SW480 (cell line): ENCODE data around the gene SLC16A5.

Source experiments
- DNase-seq: peaks from one replicate; pipeline ENCODE4 v3.0.0-alpha.2; 2016; ENCODE audit warnings: low spot score

The SLC16A5 gene

GRCh38 chr17:75086496-75087181, 1.1 kb upstream of the SLC16A5 start:
- peak; percentile 79 for DNase-seq

GRCh38 chr17:75087182-75087557, 584 bp upstream of the SLC16A5 start:
- DNase-seq, result no peak

DNA sequence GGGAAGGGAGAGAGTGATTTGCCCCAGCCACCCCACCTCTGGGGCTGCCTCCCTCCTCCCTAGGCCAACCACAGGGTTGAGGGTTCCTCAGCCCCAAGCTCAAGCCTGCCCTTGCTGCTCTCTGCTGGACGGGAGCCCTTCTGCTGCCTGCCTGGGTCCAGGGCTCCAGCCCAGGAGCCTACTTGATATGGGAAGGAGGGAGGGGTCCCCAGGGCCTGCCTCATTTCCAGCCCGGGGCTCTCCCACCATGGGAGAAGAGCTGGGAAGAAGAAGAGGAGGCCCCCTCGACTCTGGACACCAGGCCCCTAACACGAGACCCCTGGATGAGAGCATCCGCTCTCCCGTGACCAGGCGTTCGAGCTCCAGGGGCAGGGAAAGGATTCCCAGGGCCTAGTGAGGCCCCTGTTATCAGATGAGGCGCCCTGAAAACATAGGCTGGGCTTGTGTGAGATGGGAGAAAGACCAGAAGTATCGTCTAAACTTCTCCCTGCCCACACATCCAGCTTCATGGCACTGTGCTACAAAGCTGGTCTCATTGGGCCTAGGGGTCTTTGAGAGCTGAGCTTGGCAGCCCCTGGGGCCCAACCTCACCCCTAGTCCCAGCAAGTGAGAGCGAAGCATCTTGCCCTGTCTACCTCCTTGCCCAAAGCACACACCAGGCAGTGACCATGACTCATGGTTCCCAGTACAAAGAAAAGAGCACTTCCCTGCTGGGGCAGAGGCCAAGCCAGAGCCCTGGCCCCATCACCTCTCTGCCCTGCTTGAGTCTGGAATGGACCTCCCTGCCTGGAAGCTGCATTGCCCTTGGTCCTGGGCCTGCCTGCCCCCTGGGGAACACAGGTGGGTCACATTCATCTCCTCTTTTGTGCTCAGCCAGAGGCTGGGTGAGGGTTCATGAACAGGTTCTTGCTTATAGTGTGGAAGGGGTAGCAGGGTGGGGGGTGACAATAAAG, 987 bp downstream of the SLC16A5 start:
- DNase-seq, result peak; percentile 51

DNA sequence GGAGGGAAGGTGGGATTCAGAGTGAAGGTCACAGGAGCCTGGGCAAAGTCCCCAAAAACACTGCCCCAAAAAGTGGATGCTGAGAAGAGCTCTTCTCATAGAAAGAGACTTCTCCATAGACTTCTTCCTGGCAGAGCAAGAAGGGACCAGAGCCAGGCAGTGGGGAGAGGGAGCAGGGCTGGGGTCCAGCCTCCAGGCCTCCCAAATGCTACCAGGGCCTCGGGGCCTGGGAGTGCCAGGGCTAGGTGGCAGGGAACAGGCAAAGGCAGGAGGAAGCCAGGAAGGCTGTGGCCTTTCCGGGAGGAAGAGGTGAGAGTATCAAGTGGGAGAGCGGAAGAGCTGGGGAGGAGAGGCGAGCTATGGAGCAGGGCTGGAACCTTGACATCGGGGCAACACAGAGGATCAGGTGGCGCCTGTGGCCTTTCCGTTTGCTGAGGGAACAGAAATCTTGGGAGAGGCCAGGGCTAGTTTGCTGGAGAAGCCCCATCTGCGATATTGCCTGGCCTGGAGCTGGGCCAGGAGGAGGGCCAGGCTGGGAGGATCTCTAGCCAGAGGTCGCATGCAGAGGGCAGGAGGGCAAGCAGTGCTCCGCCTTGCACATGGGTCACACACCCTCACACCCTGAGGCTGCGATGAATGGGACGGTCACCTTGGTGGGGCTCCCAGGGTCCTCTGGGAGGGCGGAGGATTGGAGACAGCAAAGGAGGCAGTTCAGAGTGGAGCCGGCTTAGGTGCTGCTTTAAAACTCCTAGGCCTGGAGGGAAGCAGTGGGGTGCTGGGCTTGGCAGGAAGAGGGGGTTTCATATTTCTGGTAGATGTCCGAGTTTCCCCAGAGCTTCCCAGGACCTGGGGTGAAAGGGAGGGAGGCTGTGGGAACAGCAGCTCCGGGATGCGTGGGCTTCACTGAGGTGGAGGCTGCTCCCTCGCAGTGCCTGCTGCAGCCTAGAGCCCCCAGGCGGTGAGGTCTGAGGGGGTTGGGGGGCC, 3.4 kb downstream of the SLC16A5 start:
- DNase-seq, result no peak

- no peak for DNase-seq
These were observed 4.1 kb downstream of the SLC16A5 start for GRCh38 chr17:75091855-75092327.

GRCh38 chr17:75093548-75094158, 5.9 kb downstream of the SLC16A5 start:
- no peak for DNase-seq

DNA sequence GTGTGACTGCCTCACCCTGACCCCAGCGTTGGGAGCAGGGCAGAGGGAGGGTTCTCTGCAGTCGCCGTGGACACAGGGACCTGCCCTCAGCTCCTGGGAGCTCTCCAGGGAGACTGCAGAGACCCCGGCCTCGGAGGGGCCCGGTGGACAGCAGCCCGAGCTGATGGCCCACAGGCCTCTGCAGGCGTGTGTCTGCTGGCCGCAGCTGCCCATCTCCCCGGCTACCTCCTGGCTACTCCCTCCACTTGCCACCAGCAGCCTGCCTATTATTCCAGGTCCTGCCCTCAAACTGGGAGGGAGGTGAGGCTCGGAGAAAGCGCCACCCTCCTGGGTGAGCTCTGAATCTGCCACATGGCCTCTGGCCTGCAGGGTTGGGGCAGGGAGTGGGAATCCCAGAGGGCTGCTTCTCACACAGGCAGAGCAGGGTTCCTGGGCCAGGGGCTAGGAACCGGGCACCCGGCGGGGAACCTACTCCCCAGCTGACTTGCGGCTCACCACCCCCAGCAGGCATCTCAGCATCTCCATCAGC, 7.2 kb downstream of the SLC16A5 start:
- no peak for DNase-seq

DNA sequence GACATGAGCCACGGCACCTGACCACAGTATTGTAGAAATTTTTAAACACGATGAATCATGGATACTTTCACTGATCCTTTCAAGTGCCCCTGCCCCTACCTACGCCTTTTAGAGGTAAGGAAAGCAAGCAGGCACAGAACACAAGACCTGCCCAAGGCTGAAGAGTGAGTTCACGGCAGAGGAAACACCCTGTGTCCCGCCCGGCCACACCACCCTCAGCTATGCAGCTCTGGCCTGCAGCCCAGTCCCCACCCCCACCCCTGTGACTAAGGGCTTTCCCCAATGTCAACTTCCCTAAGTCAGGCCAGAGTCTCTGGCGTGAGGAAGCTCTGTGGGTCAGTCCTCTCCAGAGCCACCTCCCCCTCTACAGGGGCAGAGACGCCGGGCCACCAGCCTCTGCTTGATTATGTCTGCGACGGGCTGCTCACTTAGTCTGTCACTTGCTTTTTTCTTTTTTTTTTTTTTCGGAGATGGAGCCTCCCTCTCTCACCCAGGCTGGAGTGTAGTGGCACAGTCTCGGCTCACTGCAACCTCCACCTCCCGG, 8.4 kb downstream of the SLC16A5 start:
- DNase-seq, result peak; percentile 97

GRCh38 chr17:75097865-75098264, 10.1 kb downstream of the SLC16A5 start:
- DNase-seq, result no peak

- no peak for DNase-seq
These were observed 11.1 kb downstream of the SLC16A5 start for GRCh38 chr17:75098861-75099260.

GRCh38 chr17:75099881-75100595, 12.3 kb downstream of the SLC16A5 start:
- DNase-seq, result no peak

DNA sequence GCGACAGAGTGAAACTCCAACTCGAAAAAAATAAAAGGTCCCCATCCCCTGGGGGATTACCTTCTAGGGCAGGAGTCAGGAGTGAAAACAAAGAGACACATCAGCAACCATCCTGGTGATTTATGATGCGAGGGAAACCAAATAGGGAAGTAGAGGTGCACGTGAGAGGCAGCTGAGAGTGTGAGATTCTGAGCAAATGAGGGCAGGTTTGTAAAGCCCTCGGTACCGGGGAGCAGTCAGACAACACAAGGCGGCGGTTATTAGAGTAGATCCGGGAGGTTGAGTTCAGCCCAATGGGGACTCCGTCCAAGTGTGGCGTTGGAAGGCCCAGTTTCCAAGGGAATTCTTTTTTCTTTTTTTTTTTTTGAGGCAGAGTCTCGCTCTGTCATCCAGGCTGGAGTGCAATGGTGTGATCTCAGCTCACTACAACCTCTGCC, 14.6 kb downstream of the SLC16A5 start:
- no peak for DNase-seq

DNA sequence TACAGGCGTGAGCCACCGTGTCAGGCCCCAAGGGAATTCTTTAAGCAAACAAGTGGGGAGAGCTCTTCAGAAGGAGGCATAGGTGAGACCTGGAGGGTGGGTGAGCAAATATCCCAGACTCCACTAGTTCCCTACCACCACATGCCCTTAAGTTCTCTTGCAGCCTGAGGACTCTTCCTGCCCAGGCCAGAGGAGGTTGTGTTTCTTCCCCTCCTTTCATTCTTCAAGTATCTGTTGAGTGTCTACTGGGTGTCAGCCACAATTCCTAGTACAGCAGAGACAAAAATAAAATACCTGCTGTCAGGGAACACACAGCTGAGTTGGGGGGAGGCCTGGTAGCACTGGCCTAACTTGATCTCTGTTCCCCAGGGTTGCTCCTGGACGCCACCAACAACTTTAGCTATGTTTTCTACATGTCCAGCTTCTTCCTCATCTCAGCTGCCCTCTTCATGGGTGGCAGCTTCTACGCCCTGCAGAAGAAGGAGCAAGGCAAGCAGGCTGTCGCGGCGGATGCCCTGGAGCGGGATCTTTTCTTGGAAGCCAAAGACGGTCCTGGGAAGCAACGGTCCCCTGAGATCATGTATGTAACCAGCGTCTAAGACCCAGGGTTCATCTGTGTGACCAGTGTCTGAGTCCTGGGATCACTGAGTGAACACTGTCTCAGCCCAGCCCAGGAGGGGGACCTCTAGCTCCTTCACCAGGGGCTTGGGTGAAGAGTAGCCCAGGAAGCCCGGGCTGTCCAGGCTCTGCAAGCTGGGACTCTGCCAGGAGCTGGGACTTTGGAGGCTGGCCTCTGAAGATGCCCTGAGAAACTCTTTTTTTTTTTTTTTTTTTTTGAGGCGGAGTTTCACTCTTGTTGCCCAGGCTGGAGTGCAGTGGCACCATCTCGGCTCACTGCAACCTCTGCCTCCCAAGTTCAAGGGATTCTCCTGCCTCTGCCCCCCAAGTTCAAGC, 16.1 kb downstream of the SLC16A5 start:
- no peak for DNase-seq

DNA sequence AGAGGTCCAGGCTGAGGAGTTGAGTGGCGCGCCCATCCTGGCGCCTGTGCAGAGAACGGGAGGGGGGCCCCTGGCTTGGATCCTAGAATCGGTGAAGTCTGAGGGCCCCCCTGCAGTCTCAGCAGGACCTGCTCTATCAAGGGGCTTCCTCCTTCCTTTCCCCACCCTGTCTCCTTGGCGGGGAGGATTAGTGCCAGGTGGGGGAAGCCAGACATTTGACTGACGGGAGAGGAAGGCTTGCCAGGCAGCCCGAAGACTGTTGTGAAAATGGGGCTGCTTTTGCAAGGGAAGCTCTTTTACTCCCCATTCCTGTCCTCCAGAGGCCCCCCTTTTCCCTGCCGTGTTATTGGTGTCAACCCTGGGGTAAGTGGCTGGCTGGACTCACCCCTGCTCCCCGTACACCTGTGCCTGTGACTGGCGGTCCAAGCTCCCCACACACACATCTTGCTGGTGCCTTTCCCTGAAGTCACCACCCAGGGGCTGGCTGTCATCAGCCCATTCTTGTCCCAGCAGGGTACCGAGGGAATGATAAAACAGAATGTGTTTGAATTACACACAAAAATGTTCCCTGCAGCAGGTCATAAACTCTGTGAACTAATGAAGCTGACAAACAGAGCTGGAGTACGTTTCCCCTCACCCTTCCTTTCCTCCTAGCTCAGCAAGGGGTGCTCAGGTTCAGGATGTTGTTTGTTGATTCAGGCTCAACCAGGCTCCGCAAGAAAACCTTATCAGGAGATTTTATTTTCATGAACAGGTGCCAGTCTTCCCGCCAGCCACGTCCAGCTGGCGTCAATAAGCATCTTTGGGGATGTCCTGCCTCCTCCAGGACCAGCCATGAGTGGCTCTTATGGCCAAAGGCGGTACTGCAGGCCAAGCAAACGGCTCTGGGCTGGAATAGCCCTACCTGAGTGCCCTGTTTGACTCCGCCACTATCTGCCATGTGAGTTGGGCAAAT, 17.6 kb downstream of the SLC16A5 start:
- DNase-seq, result peak; percentile 69

DNA sequence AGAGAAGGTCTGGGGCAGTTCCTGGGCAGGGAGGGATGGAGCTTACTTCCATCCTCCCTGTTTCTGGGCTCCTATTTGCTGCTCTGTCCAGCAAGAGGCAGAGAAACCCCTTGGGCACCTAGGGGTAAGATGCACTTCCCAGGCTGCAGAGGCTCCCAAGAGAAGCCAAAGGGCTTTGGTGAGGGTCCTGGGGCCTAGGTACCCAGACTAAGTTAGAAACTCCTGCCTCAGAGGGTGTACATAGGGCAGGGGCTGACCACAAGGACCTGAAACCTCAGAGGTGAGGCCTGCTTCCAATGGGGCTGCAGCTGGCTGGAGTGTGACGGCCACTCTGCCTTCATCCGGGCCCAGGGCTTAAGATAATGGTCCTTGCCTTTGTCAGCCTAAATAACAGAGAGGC, 20.4 kb downstream of the SLC16A5 start:
- DNase-seq, result no peak

- DNase-seq, result no peak
These were observed 21.3 kb downstream of the SLC16A5 start for GRCh38 chr17:75109046-75109406.

- DNase-seq, result peak; percentile 89
These were observed 21.9 kb downstream of the SLC16A5 start, which contains the start of gene ARMC7 for GRCh38 chr17:75109407-75110233. ARMC7 (plus strand) TSS chr17:75109969; CDS start chr17:75110289, 320 bp downstream.
